Measurements from ENCODE around the gene WWOX.

WWOX gene

DNA sequence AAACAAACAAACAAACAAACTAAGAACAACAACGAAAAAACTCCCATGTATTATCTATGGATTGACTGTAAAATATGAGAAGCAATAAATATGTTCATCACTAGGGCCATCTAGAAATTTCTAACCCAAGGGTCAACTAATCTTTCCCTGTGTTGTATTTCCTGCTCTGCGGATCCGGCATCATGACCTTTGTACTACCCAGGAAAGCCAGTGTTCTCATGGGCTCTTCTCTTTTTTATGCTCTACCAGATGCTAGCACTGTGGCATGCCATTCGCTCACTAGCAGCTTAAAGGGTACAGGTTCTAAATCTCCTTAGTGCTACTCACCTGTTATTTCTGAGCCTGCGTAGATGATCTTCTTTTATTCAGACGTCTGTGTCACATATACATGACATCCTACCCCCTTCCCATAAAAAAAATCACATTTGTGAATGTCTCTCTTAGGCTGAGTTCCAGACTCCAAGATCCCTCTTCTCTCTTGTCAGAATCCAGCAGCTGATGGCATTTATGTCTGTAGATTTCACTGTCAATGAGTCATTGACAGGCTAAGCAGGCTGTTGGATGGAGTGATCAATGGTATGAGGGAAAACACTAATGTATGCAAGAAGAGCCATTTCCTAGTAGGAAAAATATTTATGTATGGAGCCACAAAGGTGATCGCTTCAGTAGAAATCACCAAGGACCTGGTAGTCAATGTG is 100.0 kb downstream of the WWOX start:
- DNase-seq = no peak

DNA sequence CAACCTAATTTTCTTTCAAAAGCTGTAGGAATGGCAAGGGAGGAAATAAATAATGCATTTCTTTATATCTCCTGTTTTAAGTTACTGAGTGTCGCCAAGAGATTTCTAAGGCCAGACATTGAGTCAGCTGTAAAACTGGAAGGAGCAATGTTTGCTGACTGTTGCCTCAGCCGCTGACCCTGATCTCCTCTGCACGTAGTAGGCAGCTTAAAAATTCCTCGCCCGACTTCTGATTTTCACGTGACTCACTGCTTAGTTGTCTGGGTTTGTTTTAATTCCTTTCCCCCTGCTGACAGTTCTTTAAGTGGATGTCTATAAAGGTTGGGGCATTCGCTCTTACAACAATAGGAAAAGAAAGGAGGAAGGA is 100.6 kb downstream of the WWOX start:
- no peak for DNase-seq

DNA sequence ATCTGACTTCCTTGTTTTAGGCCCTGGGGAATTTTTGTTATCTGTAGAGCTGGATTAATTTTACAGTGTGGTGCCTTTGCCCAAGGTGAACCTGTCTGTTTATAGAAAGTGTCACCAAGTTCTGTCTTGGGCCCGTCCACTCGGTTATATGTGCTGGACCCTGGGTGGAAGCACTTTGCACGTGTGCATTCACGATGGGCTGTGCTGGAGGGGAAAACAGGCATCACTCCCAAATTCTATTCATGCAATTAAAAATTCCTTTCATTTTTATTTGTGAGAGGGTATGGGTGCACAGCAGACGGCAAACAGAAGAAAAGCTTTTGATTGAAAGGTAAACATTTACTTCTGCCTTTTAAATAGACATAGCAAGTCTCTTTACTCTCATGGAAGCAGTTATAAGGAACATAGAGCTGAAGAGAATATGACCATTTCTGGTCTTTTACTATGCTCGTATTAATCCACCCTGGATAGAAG is 101.2 kb downstream of the WWOX start:
- DNase-seq = no peak

DNA sequence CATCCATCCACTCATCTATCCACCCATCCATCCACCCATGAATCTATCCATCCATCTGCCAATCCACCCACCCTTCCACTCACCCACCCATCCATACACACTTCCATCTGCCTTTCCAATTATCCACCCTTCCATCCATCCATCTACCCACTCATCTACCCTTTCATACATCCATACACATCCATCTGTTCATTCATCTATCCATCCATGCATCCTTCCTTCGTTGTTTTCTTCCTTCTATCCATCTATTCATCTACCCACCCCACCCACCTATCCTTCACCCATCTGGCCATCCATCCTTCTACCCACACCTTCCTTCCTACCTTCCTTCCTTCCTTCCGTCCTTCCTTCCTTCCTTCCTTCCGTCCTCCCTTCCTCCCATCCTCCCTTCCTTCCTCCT is 106.1 kb downstream of the WWOX start:
- DNase-seq = no peak

DNA sequence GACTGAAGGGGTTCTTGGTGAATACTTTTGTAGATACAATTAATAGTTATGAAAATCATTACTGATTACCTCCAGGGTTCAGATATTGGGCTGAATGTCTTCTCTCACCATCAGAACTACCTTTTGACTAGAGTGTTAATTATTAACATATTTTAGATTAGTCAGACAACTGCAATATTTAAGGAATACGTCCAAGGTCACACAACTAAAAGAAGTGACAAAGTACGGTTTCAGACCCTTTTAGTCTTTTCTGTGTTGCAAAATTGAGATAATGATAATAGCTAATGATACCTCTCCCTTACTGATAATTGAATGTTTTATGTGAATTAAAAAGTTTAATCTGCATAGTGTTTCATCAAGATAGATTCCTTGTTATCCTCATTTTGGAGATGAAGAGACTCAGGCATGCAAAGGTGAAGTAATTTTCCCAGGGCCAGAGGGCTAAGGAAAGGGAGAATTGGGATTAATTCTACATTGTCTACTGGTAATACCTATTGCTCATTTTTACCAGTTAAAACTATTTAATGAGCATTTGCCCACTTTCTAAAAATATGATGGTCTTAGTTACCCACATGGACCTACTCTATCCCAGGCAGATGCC is 107.3 kb downstream of the WWOX start:
- DNase-seq = no peak

- DNase-seq = no peak
Observed at GRCh38 chr16:78209951-78210661, 110.7 kb downstream of the WWOX start.

DNA sequence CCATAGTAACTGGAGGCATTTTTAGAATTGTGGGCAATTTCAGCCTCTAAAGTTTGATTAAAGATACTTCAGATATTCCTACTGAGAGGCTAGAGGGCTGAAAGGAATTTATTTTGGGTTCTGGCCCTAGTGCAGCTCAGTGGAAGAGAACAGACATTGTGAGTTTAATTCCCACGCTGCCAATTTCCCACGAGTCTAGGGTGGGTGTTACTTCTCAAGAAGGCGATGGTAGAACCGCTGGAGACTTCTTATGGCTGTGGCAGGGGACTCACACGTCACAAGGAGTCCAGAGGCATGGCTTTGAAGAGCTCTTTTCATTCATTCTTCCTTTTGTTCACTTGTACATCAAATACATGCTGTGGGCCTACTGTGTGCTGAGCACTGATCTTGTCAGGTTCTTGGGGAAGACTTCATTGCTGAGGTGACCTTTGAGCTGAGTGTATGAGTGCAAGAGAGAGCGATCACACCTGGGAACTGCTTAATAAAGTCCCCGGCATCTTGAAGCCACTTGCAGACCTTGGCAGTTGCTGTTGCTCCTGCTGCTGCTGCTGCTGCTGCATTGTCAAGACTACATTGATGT is 111.7 kb downstream of the WWOX start:
- DNase-seq = no peak

DNA sequence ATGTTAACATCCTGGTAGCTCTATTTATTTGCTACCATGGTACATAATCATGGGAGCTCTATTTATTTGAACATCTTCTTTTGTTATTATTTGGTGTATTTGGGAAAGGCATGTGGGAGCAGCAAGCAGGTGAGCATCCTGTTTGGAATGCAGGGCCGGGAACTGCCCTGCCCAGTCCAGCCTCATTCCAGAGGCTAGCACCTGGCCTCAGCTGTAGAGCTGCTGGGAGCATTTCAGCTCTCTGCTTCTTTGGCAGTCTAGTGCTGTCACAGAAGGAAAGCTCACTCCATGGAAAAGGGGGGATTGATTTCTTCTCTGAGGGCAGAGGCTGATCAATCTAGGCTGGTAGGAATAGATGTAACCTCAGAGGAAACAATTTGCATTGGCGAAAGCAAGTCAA is 112.5 kb downstream of the WWOX start:
- DNase-seq = no peak

GRCh38 chr16:78212674-78213073 is 113.2 kb downstream of the WWOX start:
- DNase-seq = no peak

DNA sequence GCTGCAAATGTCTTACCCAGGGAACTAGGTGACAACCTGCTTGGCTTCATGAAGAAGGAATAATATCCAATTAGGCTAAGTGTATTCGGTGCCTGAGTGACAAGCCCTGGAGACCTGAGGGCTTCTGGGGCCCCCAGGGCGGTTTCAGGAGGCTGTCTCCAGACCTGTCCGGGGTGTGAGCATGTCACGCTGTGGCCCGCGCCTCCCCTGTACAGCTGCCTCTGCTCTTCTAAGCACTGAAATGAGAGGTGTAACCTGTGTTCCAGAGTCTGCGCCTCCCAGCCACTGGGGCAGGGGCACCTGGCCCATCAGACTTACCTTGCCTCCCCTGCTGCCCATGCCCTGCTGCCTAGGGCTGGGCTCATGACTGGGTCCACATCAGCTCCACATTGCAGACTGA is 114.3 kb downstream of the WWOX start:
- no peak for DNase-seq

DNA sequence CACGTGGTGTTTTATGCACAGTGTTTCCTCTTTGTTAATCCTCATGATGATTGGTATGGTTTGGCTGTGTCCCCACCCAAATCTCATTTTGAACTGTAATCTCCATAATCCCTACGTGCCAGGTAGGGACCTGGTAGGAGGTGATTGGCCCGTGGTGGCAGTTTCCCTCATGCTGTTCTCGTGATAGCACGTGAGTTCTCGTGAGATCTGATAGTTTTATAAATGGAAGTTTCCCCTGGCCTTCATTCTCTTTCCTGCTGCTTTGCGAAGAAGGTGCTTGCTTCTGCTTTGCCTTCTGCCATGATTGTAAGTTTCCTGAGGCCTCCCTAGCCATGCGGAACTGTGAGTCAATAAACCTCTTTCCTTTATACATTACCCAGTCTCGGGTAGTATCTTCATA is 115.8 kb downstream of the WWOX start:
- no peak for DNase-seq

DNA sequence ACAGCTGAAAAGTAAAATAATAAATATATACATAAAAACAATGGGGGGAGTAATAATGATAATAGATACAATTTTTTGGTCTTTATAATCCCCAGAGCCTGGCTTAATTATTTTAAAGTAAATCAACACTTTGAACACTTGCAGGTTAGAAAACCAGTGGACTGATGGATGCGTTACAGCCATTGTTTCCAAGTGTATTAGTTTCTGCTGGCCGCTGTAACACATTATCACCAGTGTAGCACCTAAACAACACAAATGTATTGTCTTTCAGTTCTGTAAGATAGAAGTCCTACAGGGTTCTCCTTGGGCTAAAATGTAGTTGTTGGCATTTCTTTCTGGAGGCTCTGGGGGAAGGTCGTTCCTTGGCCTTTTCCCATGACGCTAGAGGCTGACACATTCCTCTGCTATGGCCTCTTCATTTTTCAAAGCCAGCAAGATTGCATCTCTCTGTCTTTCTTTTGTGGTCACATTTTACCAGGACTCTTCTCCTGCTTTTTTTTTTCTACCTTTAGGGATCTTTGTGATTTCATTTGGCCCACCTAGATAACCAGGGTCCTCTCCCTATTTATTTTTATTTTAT is 116.8 kb downstream of the WWOX start:
- DNase-seq = no peak

DNA sequence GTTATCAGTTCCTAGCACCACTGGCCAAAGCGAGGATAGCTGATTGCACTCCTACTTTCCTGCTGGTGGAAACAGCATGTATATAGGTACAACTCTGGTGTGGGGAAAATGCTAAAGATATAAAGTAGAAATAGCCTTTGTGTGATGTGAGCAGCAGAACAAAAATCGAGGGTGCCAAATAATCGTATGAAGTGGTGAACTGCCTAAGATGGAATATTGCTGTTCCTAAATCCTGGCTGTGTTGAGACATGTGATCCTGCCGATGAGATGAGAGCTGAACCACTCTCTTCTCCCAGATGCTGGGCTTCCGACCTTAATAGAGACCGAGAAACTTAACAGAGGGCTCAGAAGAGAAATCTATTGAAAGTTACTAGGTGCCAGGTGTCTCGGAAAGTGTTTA is 117.8 kb downstream of the WWOX start:
- no peak for DNase-seq

- DNase-seq = no peak
Observed at GRCh38 chr16:78218279-78218678, 118.8 kb downstream of the WWOX start.

DNA sequence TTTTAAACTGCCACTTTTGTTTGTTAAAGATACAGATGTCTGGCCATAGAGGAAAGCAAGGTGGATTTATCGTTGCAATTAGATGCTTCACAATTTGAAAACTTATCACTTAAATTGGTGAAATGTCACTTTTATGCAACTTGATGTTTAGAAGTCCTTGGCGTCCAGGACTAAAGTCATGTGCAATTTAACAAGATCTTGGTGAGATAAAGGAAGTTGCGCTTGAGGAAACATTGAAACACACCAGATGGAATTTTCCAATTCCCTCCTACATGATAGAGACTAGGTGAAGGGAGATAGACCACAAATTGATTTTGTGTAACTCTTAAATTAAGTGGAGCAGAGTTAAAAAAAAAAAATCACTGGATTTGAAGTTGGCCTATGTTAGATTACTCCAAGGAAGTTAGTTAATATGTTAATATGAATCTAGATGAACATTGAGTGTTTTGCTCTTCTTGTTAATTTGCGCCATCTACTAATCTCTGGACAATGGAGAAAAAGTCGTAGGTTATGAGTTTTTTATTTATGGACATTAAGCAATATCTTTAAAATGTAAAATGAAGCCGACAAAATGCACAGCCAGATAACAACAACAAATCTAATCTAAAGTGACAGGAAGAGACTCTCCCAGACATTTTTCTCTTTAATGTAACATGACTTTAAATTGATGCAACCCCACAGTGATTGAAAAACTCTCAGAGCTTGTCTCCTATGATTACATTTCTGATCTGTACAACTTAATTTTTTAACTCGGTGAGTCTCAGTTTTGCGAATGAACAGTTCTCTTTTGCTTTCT is 119.6 kb downstream of the WWOX start:
- DNase-seq = no peak

DNA sequence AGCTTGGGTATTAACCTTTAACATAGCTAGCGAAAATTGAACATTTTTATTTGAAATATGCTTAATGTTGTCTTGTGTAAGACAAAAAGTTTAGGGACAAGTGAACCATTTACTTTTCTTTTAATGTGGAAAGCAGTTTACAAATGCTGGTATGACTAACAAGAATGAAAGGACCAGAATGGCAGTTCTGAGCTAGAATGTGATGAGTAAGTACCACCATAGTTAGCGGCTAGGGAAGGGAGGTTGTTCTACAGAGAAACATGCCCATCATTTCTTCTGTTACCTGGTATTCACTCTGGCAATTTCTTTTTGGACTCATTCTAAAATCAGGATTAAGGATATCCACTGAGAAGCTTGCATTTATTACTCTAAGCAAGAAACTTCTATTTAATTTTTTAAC is 121.1 kb downstream of the WWOX start:
- no peak for DNase-seq

GRCh38 chr16:78221892-78222291 is 122.4 kb downstream of the WWOX start:
- DNase-seq = no peak

DNA sequence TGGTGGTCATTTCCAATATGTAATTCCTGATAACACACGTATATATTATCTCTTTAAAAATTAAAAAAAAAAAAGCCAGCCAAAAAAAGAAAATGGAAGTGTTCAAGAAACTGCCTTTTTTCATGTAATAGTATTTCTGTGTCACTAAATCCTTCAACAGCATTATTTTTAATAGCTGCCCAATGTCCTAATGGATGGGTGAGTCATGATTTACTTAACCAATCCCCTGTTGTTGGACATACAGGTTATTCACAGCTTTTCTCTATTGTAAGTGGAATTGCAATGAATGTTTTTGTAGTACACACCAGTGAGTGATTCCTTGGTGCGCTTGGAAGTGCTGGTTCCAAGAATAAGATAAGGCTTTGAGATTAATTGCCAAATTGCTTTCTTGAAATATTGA is 124.9 kb downstream of the WWOX start:
- no peak for DNase-seq

GRCh38 chr16:78225919-78226318 is 126.5 kb downstream of the WWOX start:
- no peak for DNase-seq

GRCh38 chr16:78227855-78228254 is 128.4 kb downstream of the WWOX start:
- DNase-seq = no peak

- DNase-seq = no peak
Observed at GRCh38 chr16:78228704-78229103, 129.2 kb downstream of the WWOX start.

GRCh38 chr16:78230832-78231231 is 131.4 kb downstream of the WWOX start:
- no peak for DNase-seq
